G401 (cell line): Measurements from ENCODE around the gene PDXP. TPM values are rescaled to one million over a fixed set of nuclear protein-coding genes. Genes with fewer than 3 reads are reported as not detected.

ENCODE experiments used
- DNase-seq: peaks from one replicate; pipeline ENCODE4 v3.0.0-alpha.2; 2015; ENCODE audit warnings: low spot score
- in situ Hi-C: cut with HindIII; loops from 2 replicates; pipeline ENCODE4 v1.10.0; 2016; ENCODE audit warnings: low sequenced_read_pairs, mixed read lengths
- total RNA-seq: library from RNA; depleted of rRNA; stranded (reverse); fragments of >200 nt; shearing (Covaris generic); gene quantifications from 2 replicates; pipeline ENCODE4 v1.2.3, GENCODE V29; 2014; rRNA removed

The PDXP gene
- total RNA-seq, 1 experiment from 2014 or later = 49.0 TPM

DNA sequence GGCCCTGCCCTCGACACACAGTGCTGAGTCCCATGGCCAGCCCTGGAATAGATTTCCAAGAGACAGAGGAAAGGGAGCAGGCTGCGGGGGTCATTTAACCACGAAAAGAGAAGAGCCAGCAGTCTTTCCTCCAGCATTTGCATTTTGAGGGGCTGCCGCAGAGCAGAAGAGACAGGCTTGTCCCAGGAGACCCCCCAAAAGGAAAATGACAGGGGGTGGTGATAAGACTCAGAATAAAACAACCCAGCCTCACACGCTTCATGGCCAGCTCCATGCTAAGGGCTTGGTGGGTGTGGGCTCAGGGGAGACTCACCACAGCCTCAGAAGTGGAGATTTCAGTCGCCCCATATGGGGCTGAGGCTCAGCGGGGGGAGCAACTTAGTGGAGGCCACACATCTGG lies 55.2 kb downstream of the PDXP start:
- DNase-seq = no peak
- in situ Hi-C loops = no loop called here

DNA sequence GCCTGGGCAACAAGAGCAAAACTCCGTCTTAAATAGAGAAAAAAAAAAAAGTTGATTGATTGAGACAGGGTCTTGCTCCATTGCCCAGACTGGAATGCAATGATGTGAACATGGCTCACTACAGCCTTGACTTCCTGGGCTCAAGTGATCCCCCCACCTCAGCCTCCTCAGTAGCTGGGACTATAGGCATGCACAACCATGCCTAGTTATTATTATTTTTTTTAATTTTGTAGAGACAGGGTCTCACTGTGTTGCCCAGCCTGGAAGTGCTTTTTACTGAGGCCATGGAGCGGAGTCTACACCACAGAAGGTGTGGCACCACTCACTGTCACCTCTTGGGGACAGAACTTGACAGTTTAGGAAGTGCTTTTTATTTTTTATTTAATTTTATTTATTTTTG lies 56.1 kb downstream of the PDXP start:
- DNase-seq = no peak
- in situ Hi-C loops = no loop called here

DNA sequence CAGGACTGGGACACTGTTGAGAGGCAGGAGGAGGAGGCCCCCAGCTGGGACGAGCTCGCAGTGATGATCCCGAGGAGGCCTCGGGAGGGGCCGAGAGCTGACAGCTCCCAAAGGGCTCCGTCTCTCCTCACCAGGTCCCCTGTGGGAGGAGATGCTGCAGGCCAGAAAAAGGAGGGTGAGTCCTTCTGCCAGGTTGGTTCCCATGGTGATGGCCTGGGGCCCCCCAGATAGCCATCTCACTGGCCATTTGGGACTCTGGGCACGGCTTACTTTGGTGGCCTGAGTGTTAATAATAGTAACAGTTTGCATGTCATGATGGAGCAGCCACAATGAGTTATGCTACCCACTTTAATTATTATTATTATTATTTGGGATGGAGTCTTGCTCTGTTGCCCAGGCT lies 57.2 kb downstream of the PDXP start:
- in situ Hi-C loops = no loop called here
- no peak for DNase-seq

Other genes starting within 250 kb of the PDXP start
- under 0.01 TPM in 1 of 2 replicates, not detected in the other for gene ELFN2, start 231.2 kb upstream of the PDXP start, total RNA-seq
- 3.3 and 10.6 TPM in 2 replicates for gene MFNG, start 172.3 kb upstream of the PDXP start, total RNA-seq
- 18.3 and 26.0 TPM in 2 replicates for gene CARD10, start 139.3 kb upstream of the PDXP start, total RNA-seq
- 25.2 and 32.6 TPM in 2 replicates for gene CDC42EP1, start 98.2 kb upstream of the PDXP start, total RNA-seq
- not detected in 2 replicates for gene LGALS2, start 78.6 kb upstream of the PDXP start, total RNA-seq
- gene GGA1, start 49.9 kb upstream of the PDXP start, total RNA-seq = 42.0 and 42.5 TPM in 2 replicates
- 13.2 and 21.9 TPM in 2 replicates for gene SH3BP1, start 19.1 kb upstream of the PDXP start, total RNA-seq
- gene LGALS1, start 16.9 kb downstream of the PDXP start, total RNA-seq = 435 and 601 TPM in 2 replicates
- 30.2 and 44.8 TPM in 2 replicates for gene NOL12, start 27.6 kb downstream of the PDXP start, total RNA-seq
- gene TRIOBP, start 38.3 kb downstream of the PDXP start, total RNA-seq = 80.9 and 98.8 TPM in 2 replicates
- gene GCAT, start 149.2 kb downstream of the PDXP start, total RNA-seq = 35.6 and 44.6 TPM in 2 replicates
- not detected in 2 replicates for gene GALR3, start 164.7 kb downstream of the PDXP start, total RNA-seq
- 41.7 and 46.3 TPM in 2 replicates for gene ANKRD54, start 185.6 kb downstream of the PDXP start, total RNA-seq
- gene EIF3L, start 190.7 kb downstream of the PDXP start, total RNA-seq = 595 and 685 TPM in 2 replicates
- gene MICALL1, start 247.6 kb downstream of the PDXP start, total RNA-seq = 20.4 and 27.6 TPM in 2 replicates